H1 (cell line): ENCODE data around the gene CACNG7. TPM values are rescaled to one million over a fixed set of nuclear protein-coding genes. Genes with fewer than 3 reads are reported as not detected.

ENCODE experiments used
- CTCF ChIA-PET: fragments of 300-600 bp; sonication (Branson Sonifier 250); formaldehyde crosslinking; loops from one replicate; lab custom pipeline; 2021; ENCODE audit not compliant: partially characterized antibody; lab: Charles Lee
- POLR2A ChIA-PET: fragments of 300-600 bp; sonication (Branson Sonifier 250); formaldehyde crosslinking; loops from one replicate; lab custom pipeline; 2021; ENCODE audit warnings: inconsistent platforms; ENCODE audit not compliant: partially characterized antibody; lab: Charles Lee
- DNase-seq, 2 experiments: peaks; one replicate each; pipeline versions ENCODE4 v3.0.0 to v3.0.0-alpha.2; 2010 to 2022; ENCODE audit warnings: low spot score in 2 of 2, low read depth in 1 of 2, mixed read lengths in 1 of 2
- FAIRE-seq: peaks from 2 replicates; lab custom pipeline; 2011; peaks lifted over from hg19 to GRCh38; lab: Jason Lieb, UNC
- H2AFZ ChIP-seq: 2 replicates; pipeline ENCODE4 v1.8.1; 2012; ENCODE audit warnings: low read length, inconsistent platforms
- H2AK5ac ChIP-seq: 2 replicates; pipeline ENCODE4 v1.6.1; 2013; ENCODE audit warnings: low read depth, low read length
- H2BK120ac ChIP-seq: replicated peaks from 2 replicates; pipeline ENCODE3; 2013; ENCODE audit warnings: low read depth, low read length, inconsistent platforms
- H2BK12ac ChIP-seq: 2 replicates; pipeline ENCODE4 v1.6.1; 2013; ENCODE audit warnings: low read depth, low read length
- H2BK15ac ChIP-seq: 2 replicates; pipeline ENCODE4 v1.6.1; 2013; ENCODE audit warnings: low read length
- H2BK20ac ChIP-seq: 2 replicates; pipeline ENCODE4 v1.6.1; 2013; ENCODE audit warnings: low read length
- H2BK5ac ChIP-seq: 2 replicates; pipeline ENCODE4 v1.6.1; 2013; ENCODE audit warnings: low read depth, low read length
- H3K14ac ChIP-seq: 2 replicates; pipeline ENCODE4 v1.6.1; 2013; ENCODE audit warnings: inconsistent platforms; ENCODE audit not compliant: insufficient read length
- H3K18ac ChIP-seq: 2 replicates; pipeline ENCODE4 v1.6.1; 2013; ENCODE audit warnings: low read length; ENCODE audit errors: extremely low read depth
- H3K23ac ChIP-seq: 2 replicates; pipeline ENCODE4 v1.6.1; 2013; ENCODE audit warnings: inconsistent platforms; ENCODE audit not compliant: insufficient read length
- H3K23me2 ChIP-seq: 2 replicates; pipeline ENCODE4 v1.6.1; 2013; ENCODE audit warnings: low read depth, low read length
- H3K27ac ChIP-seq: 2 replicates; pipeline ENCODE4 v1.6.1; 2011; ENCODE audit warnings: low read depth, low read length, inconsistent platforms
- H3K27me3 ChIP-seq, 4 experiments: replicated peaks in 1 of 4; 1 replicate in 1 of 4; 2 replicates in 3 of 4; pipeline versions ENCODE4 v1.6.1 to v1.8.1; 2011 to 2013; ENCODE audit warnings: low read length in 3 of 4, mild to moderate bottlenecking in 3 of 4, inconsistent platforms in 2 of 4, mixed read lengths in 2 of 4, moderate library complexity in 1 of 4; ENCODE audit not compliant: control insufficient read depth in 3 of 4, insufficient read depth in 3 of 4; ENCODE audit errors: extremely low read depth in 1 of 4
- H3K36me3 ChIP-seq, 4 experiments: 2 replicates each; pipeline versions ENCODE4 v1.6.1 to v1.8.1; 2011 to 2013; ENCODE audit warnings: mild to moderate bottlenecking in 4 of 4, low read length in 3 of 4, moderate library complexity in 2 of 4, control low read depth in 1 of 4, inconsistent platforms in 1 of 4; ENCODE audit not compliant: insufficient read depth in 4 of 4, control insufficient read depth in 2 of 4
- H3K4ac ChIP-seq: replicated peaks from 2 replicates; pipeline ENCODE3; 2013; ENCODE audit warnings: low read length, low read depth, mixed read lengths, inconsistent platforms; ENCODE audit not compliant: insufficient read length
- H3K4me1 ChIP-seq, 4 experiments: replicated peaks in 1 of 4; 1 replicate in 1 of 4; 2 replicates in 3 of 4; pipeline versions ENCODE4 v1.6.1 to v1.8.1; 2011 to 2013; ENCODE audit warnings: low read length in 3 of 4, inconsistent platforms in 2 of 4, mixed read lengths in 1 of 4; ENCODE audit not compliant: insufficient read depth in 4 of 4, control insufficient read depth in 3 of 4
- H3K4me2 ChIP-seq, 2 experiments: 2 replicates each; pipeline versions ENCODE4 v1.6.1 to v1.8.1; 2011 to 2013; ENCODE audit warnings: low read depth in 2 of 2, low read length in 2 of 2, control low read depth in 1 of 2, inconsistent platforms in 1 of 2, mild to moderate bottlenecking in 1 of 2; ENCODE audit not compliant: insufficient read depth in 1 of 2
- H3K4me3 ChIP-seq, 4 experiments: fragments of 200-600, 300-600 bp in 1 of 4; sonication (generic), shearing (Covaris generic), sonication (Bioruptor Twin) in 1 of 4; 2 replicates each; pipeline versions ENCODE4 v1.5.1 to v1.8.1; 2011 to 2016; ENCODE audit warnings: low read length in 4 of 4, low read depth in 3 of 4, control low read depth in 2 of 4, inconsistent platforms in 2 of 4, mild to moderate bottlenecking in 2 of 4, mixed read lengths in 1 of 4, moderate library complexity in 1 of 4; ENCODE audit not compliant: insufficient read depth in 2 of 4; ENCODE audit errors: extremely low read depth in 1 of 4
- H3K56ac ChIP-seq: replicated peaks from 2 replicates; pipeline ENCODE3; 2013; ENCODE audit warnings: low read depth, mild to moderate bottlenecking, mixed read lengths, low read length, inconsistent platforms; ENCODE audit not compliant: insufficient read length
- H3K79me1 ChIP-seq: 2 replicates; pipeline ENCODE4 v1.6.1; 2013; ENCODE audit warnings: low read depth, low read length, control low read depth
- H3K79me2 ChIP-seq, 2 experiments: 2 replicates each; pipeline versions ENCODE4 v1.6.1 to v1.8.1; 2012 to 2013; ENCODE audit warnings: low read length in 2 of 2, mild to moderate bottlenecking in 2 of 2, inconsistent platforms in 1 of 2; ENCODE audit not compliant: insufficient read depth in 2 of 2, control insufficient read depth in 1 of 2
- H3K9ac ChIP-seq, 4 experiments: replicated peaks in 1 of 4; 1 replicate in 1 of 4; 2 replicates in 3 of 4; pipeline versions ENCODE4 v1.6.1 to v1.8.1; 2011 to 2013; ENCODE audit warnings: low read depth in 3 of 4, low read length in 3 of 4, control low read depth in 2 of 4, mild to moderate bottlenecking in 2 of 4, moderate library complexity in 2 of 4, inconsistent platforms in 1 of 4; ENCODE audit errors: extremely low read depth in 1 of 4
- H3K9me3 ChIP-seq, 2 experiments: 2 replicates each; pipeline versions ENCODE4 v1.6.1 to v1.8.1; 2012 to 2013; ENCODE audit warnings: mild to moderate bottlenecking in 2 of 2, moderate library complexity in 2 of 2, control low read depth in 1 of 2, inconsistent platforms in 1 of 2, low read depth in 1 of 2, low read length in 1 of 2, mixed read lengths in 1 of 2; ENCODE audit not compliant: insufficient read depth in 2 of 2
- H4K20me1 ChIP-seq, 2 experiments: replicated peaks in 1 of 2; 2 replicates each; pipeline versions ENCODE3 to v1.8.1; 2011 to 2013; ENCODE audit warnings: inconsistent platforms in 2 of 2, low read length in 2 of 2, mild to moderate bottlenecking in 1 of 2; ENCODE audit not compliant: insufficient read depth in 2 of 2, control insufficient read depth in 1 of 2
- H4K5ac ChIP-seq: 2 replicates; pipeline ENCODE4 v1.6.1; 2013; ENCODE audit warnings: low read length, low read depth, mixed read lengths, inconsistent platforms; ENCODE audit not compliant: insufficient read length
- H4K8ac ChIP-seq: 2 replicates; pipeline ENCODE4 v1.8.0; 2013; ENCODE audit warnings: mild to moderate bottlenecking, moderate library complexity, low read length, inconsistent platforms; ENCODE audit not compliant: insufficient read depth; ENCODE audit errors: extremely low read depth
- H4K91ac ChIP-seq: replicated peaks from 2 replicates; pipeline ENCODE3; 2013; ENCODE audit warnings: low read length, mixed read lengths, inconsistent platforms; ENCODE audit not compliant: insufficient read length
- HDAC2 ChIP-seq, 2 experiments: fragments of 300-600 bp in 1 of 2; sonication (generic) in 1 of 2; IDR thresholded peaks; 2 replicates each; pipeline ENCODE4 v1.6.1; 2011 to 2012; ENCODE audit warnings: low read depth in 2 of 2, low read length in 2 of 2, mild to moderate bottlenecking in 2 of 2, moderate library complexity in 2 of 2, borderline replicate concordance in 1 of 2, inconsistent platforms in 1 of 2
- KDM1A ChIP-seq: fragments of 200-600, 300-600 bp; sonication (generic); IDR thresholded peaks from 2 replicates; pipeline ENCODE4 v1.7.1; 2016; ENCODE audit warnings: mild to moderate bottlenecking, low read length, borderline replicate concordance
- RNF2 ChIP-seq: fragments of 200-900, 300-1000 bp; sonication (generic); IDR thresholded peaks from 2 replicates; pipeline ENCODE4 v1.7.1; 2016; ENCODE audit warnings: borderline replicate concordance, low read depth, mild to moderate bottlenecking, antibody characterized with exemption, low read length; ENCODE audit not compliant: poor library complexity, severe bottlenecking; ENCODE audit errors: missing control alignments
- WGBS, 2 experiments: shearing (Covaris generic) in 1 of 2; methylation state at CpG; one replicate each; pipeline versions ENCODE4 v1.1.6 to v1.1.7; 2013 to 2015; ENCODE audit warnings: low lambda C conversion rate in 2 of 2, mixed read lengths in 2 of 2, inconsistent platforms in 1 of 2, low coverage in 1 of 2, missing lambda C conversion rate in 1 of 2; ENCODE audit not compliant: insufficient replicate concordance in 2 of 2, insufficient coverage in 1 of 2, insufficient read length in 1 of 2; ENCODE audit errors: extremely low coverage in 1 of 2, missing lambda C conversion rate in 1 of 2; 5-methylcytosine and 5-hydroxymethylcytosine counted together
- polyA plus RNA-seq, 7 experiments: library from polyadenylated mRNA; depleted of rRNA in 3 of 7; stranded (reverse) in 5 of 7; unstranded in 2 of 7; fragments of >200 nt in 5 of 7; fragments of 200-250 nt in 2 of 7; gene quantifications; 1 replicate in 5 of 7; 2 replicates in 1 of 7; 4 replicates in 1 of 7; pipeline versions ENCODE4 v1.2.1 to v1.2.3, GENCODE V29; 2011 to 2013; ENCODE audit warnings: missing spikeins in 2 of 7, mixed read lengths in 2 of 7
- total RNA-seq: library from RNA; stranded (reverse); fragmentation: NEBNext Ultra II Directional; extraction: Animal tissue kit (Norgen Biotek cat#: 25700); gene quantifications from 2 replicates; pipeline ENCODE4 v1.2.1, GENCODE V29; 2021

Gene CACNG7
- total and polyA plus RNA-seq, 2 of the 8 experiments (the other 6 are each of a cell fraction or from before 2014, with no cell fraction given): 28.9 to 69.8 TPM

GRCh38 chr19:53983457-53984289 is 74.6 kb downstream of the CACNG7 start:
- CTCF ChIA-PET: interaction anchor here (0.8 to 1.0 kb wide), 2 partner anchors 36 to 72 kb away, joined by 3 to 4 read pairs; no protein-coding TSS in a partner anchor
- Histone ChIP-seq H4K5ac (no peak overlapping the region), H2BK15ac (no peak overlapping the region), H2AFZ (no peak overlapping the region), H3K23me2 (peaks cover 26% of the 10 kb centered on the region), H3K4me2 (no peak overlapping the region; a peak in 1 of 4 replicates), H3K18ac (no peak overlapping the region; the same call in 1 of the 2 replicates), H3K27me3 (peaks cover 0 to 7% (median 3%) of the 10 kb centered on the region in 4 experiments; a peak in 3 of 7 replicates), H3K4ac (no peak overlapping the region), H4K8ac (no peak overlapping the region; the same call in 1 of the 2 replicates), H3K4me1 (peaks cover 4 to 12% (median 9%) of the 10 kb centered on the region in 4 experiments), H3K79me2 (peaks cover 0 to 3% of the 10 kb centered on the region in 2 experiments; a peak in 1 of 4 replicates), H3K9ac (no peak overlapping the region), H4K91ac (no peak overlapping the region), H2BK5ac (peak overlapping the region; percentile 10; the same call in 1 of the 2 replicates), H2BK120ac (no peak overlapping the region), H3K23ac (no peak overlapping the region), H2BK20ac (no peak overlapping the region), H4K20me1 (peaks cover 2 to 8% of the 10 kb centered on the region in 2 experiments), H3K36me3 (no peaks in the 10 kb centered on the region), H3K14ac (no peak overlapping the region), H3K56ac (no peak overlapping the region), H3K27ac (no peak overlapping the region), H3K4me3 (peak overlapping the region in 1 of 4 experiments; percentile 38; a peak in 1 of 8 replicates), H3K79me1 (no peaks in the 10 kb centered on the region), H2BK12ac (peak overlapping the region; percentile 44; the same call in 1 of the 2 replicates), H3K9me3 (no peaks in the 10 kb centered on the region), H2AK5ac (no peak overlapping the region; the same call in 1 of the 2 replicates)
- 90% methylated on average over 24 of the region's 24 CpGs; no CpG with 5 or more reads in 1 of the 2 experiments for WGBS, 2 experiments
- POLR2A ChIA-PET: interaction anchor here (0.8 to 2.5 kb wide), 10 partner anchors 9 to 103 kb away, joined by 3 to 8 read pairs (median 4); no protein-coding TSS in a partner anchor
- no peak for FAIRE-seq
- DNase-seq: no peak
- no peak for TF ChIP-seq RNF2
- TF ChIP-seq KDM1A: peak; percentile 93
- TF ChIP-seq HDAC2 (IDR thresholded peaks at IDR 0.05; ENCODE audit: borderline replicate concordance in 1 of 2, low read depth in 2 of 2, low read length in 2 of 2): 0 out of 4 replicates have a peak, but pooled peaks of 1 of the 2 experiments have one; percentile 78
